ENCODE results near the gene NHERF1.

DNA sequence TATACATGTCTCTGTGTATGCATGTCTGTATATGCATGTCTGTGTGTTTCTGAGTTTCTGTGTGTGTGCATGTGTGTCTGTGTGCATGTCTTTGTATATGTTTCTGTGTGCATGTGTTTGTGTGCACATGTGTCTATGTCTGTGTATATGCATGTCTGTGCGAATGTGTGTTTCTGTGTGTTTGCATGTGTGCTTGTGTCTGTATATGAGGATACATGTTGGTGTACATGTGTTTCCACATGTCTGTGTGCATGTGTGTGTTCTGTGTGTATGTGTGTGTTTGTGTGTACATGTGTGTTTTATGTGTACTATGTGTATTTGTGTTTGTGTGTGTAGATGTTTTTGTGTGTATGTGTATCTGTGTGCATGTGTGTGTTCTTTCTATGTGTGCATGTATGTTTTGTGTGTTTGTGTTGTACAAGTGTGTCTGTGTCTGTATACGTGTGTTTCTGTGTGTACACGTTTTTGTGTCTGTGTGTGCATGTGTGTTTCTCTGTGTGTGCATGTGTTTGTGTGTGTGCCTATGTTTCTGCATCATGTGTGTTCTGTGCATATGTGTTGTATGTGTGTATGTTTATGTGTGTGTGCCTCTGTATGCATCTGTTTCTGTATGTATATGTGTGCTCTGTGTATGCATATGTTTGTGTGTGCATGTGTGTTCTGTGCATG lies 20.3 kb upstream of the NHERF1 start:
- TF ChIP-seq, protein P1, sequence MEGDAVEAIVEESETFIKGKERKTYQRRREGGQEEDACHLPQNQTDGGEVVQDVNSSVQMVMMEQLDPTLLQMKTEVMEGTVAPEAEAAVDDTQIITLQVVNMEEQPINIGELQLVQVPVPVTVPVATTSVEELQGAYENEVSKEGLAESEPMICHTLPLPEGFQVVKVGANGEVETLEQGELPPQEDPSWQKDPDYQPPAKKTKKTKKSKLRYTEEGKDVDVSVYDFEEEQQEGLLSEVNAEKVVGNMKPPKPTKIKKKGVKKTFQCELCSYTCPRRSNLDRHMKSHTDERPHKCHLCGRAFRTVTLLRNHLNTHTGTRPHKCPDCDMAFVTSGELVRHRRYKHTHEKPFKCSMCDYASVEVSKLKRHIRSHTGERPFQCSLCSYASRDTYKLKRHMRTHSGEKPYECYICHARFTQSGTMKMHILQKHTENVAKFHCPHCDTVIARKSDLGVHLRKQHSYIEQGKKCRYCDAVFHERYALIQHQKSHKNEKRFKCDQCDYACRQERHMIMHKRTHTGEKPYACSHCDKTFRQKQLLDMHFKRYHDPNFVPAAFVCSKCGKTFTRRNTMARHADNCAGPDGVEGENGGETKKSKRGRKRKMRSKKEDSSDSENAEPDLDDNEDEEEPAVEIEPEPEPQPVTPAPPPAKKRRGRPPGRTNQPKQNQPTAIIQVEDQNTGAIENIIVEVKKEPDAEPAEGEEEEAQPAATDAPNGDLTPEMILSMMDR (optimal IDR thresholded peaks at IDR 0.05 in 1 of 3, IDR thresholded peaks at IDR 0.05 in 1 of 3, conservative IDR thresholded peaks at IDR 0.05 in 1 of 3; ENCODE audit: extremely low read depth in 1 of 3, insufficient read depth in 2 of 3, low read length in 3 of 3) = no peak
- no peak for TF ChIP-seq EZH2 (IDR thresholded peaks at IDR 0.05; ENCODE audit: low read length)
